ENCODE data around the gene CFAP65. TPM values are rescaled to one million over a fixed set of nuclear protein-coding genes. Genes with fewer than 3 reads are reported as not detected.

The CFAP65 gene
- total RNA-seq, 1 donor = not detected

DNA sequence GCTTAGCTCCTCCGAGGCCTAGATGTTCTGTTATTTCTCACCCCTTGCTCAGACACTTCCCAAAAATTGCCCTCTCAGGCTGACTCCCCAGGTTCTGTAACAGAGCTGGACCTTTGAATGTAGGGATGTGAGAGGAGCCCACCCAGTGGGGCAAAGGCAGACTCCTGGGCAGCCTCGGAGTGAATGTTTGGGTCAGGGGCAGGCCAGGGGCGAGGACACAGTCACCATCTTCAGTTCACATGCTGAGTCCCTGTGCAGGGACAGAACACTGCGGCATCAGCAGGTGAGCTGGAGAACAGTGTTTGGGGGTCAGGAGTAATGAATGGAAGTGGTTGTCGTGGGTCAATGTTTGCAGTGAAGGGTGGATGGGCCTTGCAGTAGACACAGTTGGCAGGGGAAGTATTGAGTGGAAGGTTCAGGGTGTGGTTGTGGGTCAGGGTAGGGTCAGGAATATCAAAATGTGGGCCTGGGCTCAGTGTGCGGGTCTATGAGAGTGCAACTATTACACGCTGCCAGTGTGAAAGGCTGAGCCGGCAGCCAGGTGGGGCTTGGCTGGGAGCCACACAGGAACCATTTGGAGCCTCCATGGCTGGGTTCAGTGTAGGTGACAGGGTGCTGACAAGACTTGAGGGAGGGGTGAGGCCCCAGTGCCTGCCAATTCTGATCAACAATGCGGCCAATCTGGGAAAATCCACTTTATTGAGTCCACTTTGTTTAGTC lies 15.0 kb upstream of the CFAP65 start:
- H3K36me3 ChIP-seq (ENCODE audit: insufficient read depth, low read length) = no peaks in the 10 kb centered on the region
- DNase-seq (ENCODE audit: insufficient read length, low spot score, missing footprints) = peak; percentile 52
- no peak overlapping the region for H3K4me2 ChIP-seq (ENCODE audit: insufficient read depth, low read length)
- no peak overlapping the region for H3K4me3 ChIP-seq (ENCODE audit: insufficient read depth, low read length)
- TF ChIP-seq CTCF (IDR thresholded peaks at IDR 0.05; ENCODE audit: extremely low read depth, low read depth, low read length) = no peak
- H4K20me1 ChIP-seq (ENCODE audit: insufficient read depth, low read length) = no peaks in the 10 kb centered on the region
- H3K27ac ChIP-seq (ENCODE audit: low read depth, low read length) = no peak overlapping the region
- H3K79me2 ChIP-seq (ENCODE audit: insufficient read depth, low read length) = no peaks in the 10 kb centered on the region
- H3K27me3 ChIP-seq (ENCODE audit: insufficient read depth, low read length) = peaks cover 60% of the 10 kb centered on the region
- no peaks in the 10 kb centered on the region for H3K9me3 ChIP-seq (ENCODE audit: low read depth, low read length)
- H3K4me1 ChIP-seq (ENCODE audit: insufficient read depth, low read length) = no peaks in the 10 kb centered on the region
- H2AFZ ChIP-seq (ENCODE audit: low read length) = no peak overlapping the region

- no peaks in the 10 kb centered on the region for H3K79me2 ChIP-seq (ENCODE audit: insufficient read depth, low read length)
- peak; percentile 51 for DNase-seq (ENCODE audit: insufficient read length, low spot score, missing footprints)
- H3K36me3 ChIP-seq (ENCODE audit: insufficient read depth, low read length) = no peaks in the 10 kb centered on the region
- no peak overlapping the region for H3K4me2 ChIP-seq (ENCODE audit: insufficient read depth, low read length)
- H3K9me3 ChIP-seq (ENCODE audit: low read depth, low read length) = no peaks in the 10 kb centered on the region
- no peak overlapping the region for H3K4me3 ChIP-seq (ENCODE audit: insufficient read depth, low read length)
- no peaks in the 10 kb centered on the region for H4K20me1 ChIP-seq (ENCODE audit: insufficient read depth, low read length)
- H3K4me1 ChIP-seq (ENCODE audit: insufficient read depth, low read length) = no peaks in the 10 kb centered on the region
- H3K27ac ChIP-seq (ENCODE audit: low read depth, low read length) = no peak overlapping the region
- TF ChIP-seq CTCF (IDR thresholded peaks at IDR 0.05; ENCODE audit: extremely low read depth, low read depth, low read length) = no peak
- no peak overlapping the region for H2AFZ ChIP-seq (ENCODE audit: low read length)
- peaks cover 56% of the 10 kb centered on the region for H3K27me3 ChIP-seq (ENCODE audit: insufficient read depth, low read length)
Observed at GRCh38 chr2:219054956-219055903, 13.9 kb upstream of the CFAP65 start.

DNA sequence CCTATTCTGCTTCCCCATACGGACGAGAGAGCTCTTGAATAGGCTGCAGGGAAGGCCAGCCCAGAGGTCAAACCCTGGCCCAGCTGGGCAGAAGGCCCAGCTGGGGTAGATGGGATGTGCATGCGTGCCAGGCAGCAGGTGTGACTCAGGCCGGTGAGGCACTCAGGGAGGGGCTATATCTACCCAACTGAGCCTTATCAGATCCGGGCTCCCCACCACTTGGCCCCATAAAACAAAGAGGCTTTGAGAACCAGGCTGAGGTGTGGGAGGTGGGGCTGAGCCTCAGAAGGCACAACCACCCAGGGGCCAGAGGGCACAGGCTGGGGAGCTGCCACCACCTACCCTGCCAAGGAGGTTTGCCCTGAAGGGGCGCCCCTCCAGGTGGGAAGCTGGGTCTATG lies 8.0 kb upstream of the CFAP65 start:
- no peak for TF ChIP-seq CTCF (IDR thresholded peaks at IDR 0.05; ENCODE audit: extremely low read depth, low read depth, low read length)
- Histone ChIP-seq H4K20me1 (ENCODE audit: insufficient read depth, low read length) (no peaks in the 10 kb centered on the region), H3K27ac (ENCODE audit: low read depth, low read length) (no peak overlapping the region), H3K4me2 (ENCODE audit: insufficient read depth, low read length) (no peak overlapping the region), H2AFZ (ENCODE audit: low read length) (no peak overlapping the region), H3K9me3 (ENCODE audit: low read depth, low read length) (no peaks in the 10 kb centered on the region), H3K4me1 (ENCODE audit: insufficient read depth, low read length) (no peaks in the 10 kb centered on the region), H3K79me2 (ENCODE audit: insufficient read depth, low read length) (no peaks in the 10 kb centered on the region), H3K4me3 (ENCODE audit: insufficient read depth, low read length) (no peak overlapping the region), H3K36me3 (ENCODE audit: insufficient read depth, low read length) (no peaks in the 10 kb centered on the region), H3K27me3 (ENCODE audit: insufficient read depth, low read length) (peaks cover 14% of the 10 kb centered on the region)
- DNase-seq (ENCODE audit: insufficient read length, low spot score, missing footprints) = no peak
